ENCODE data around the gene GDF11. TPM values are rescaled to one million over a fixed set of nuclear protein-coding genes. Genes with fewer than 3 reads are reported as not detected.

The GDF11 gene
- total and polyA plus RNA-seq, 2 of the 4 experiments (the other 2 are of a cell fraction) = 2.7 to 12.9 TPM

GRCh38 chr12:55736076-55736475 is 6.8 kb upstream of the GDF11 start:
- ChIA-PET CTCF (interaction anchor here (1.1 kb wide), 1 partner anchor 293 kb away, joined by 3 read pairs; no protein-coding TSS in a partner anchor), POLR2A (ENCODE audit: unreplicated experiment) (no interaction called here)
- Histone ChIP-seq H3K4me2 (ENCODE audit: low read depth, low read length) (no peak overlapping the region), H3K27me3 (ENCODE audit: control insufficient read depth, insufficient read depth, low read length) (no peaks in the 10 kb centered on the region), H4K5ac (ENCODE audit: low read depth, low read length) (no peak overlapping the region), H2BK120ac (ENCODE audit: low read depth, low read length) (no peak overlapping the region), H2AFZ (replicated peaks; ENCODE audit: low read length, poor library complexity) (peak overlapping the region; percentile 21), H3K27ac (ENCODE audit: insufficient read depth, low read length) (no peak overlapping the region), H3K56ac (ENCODE audit: extremely low read depth, insufficient read depth, low read length) (no peak overlapping the region), H3K9ac (ENCODE audit: low read depth, low read length) (no peak overlapping the region), H2BK20ac (ENCODE audit: low read depth, low read length) (no peak overlapping the region), H4K91ac (ENCODE audit: insufficient read depth, low read depth, low read length) (no peak overlapping the region), H2BK5ac (ENCODE audit: low read depth, low read length, poor library complexity, severe bottlenecking) (no peak overlapping the region), H3K9me3 (ENCODE audit: control insufficient read depth, insufficient read depth, low read length) (no peaks in the 10 kb centered on the region), H3K4ac (ENCODE audit: low read depth, low read length) (no peak overlapping the region), H3K9me1 (ENCODE audit: insufficient read depth, low read length) (0 out of 2 replicates have a peak, but pooled peaks cover 3% of the 10 kb centered on the region), H3K79me1 (ENCODE audit: low read depth in 1 of 2, low read length in 2 of 2) (peaks cover 0 to 29% of the 10 kb centered on the region in 2 experiments; a peak in 2 of 4 replicates), H2BK15ac (ENCODE audit: low read depth, low read length) (no peak overlapping the region), H3K4me3 (ENCODE audit: insufficient read depth, low read depth, low read length) (no peak overlapping the region), H3K18ac (ENCODE audit: low read depth, low read length) (no peak overlapping the region), H4K8ac (ENCODE audit: low read depth in 2 of 2, low read length in 2 of 2) (no peak overlapping the region), H3K4me1 (ENCODE audit: control insufficient read depth, insufficient read depth, low read length) (peaks cover 6% of the 10 kb centered on the region), H3K36me3 (ENCODE audit: control insufficient read depth, insufficient read depth, low read length) (no peaks in the 10 kb centered on the region), H4K20me1 (ENCODE audit: insufficient read depth, low read length) (no peaks in the 10 kb centered on the region), H2AK5ac (ENCODE audit: low read depth, low read length) (no peak overlapping the region), H2AK9ac (replicated peaks; ENCODE audit: low read depth, low read length, poor library complexity) (no peak overlapping the region), H3K14ac (replicated peaks; ENCODE audit: low read depth, low read length) (no peak overlapping the region), H3K23ac (ENCODE audit: low read depth, low read length) (no peak overlapping the region)
- ATAC-seq (ENCODE audit: low read depth) (no peak), DNase-seq (no peak)
- dilution Hi-C loops (cut with HindIII; ENCODE audit: low sequenced_read_pairs, unreplicated experiment) = no loop called here
- 57% methylated on average over 1 of the region's 3 CpGs; no CpG with 5 or more reads in 1 of the 2 experiments for WGBS, 2 experiments (ENCODE audit: extremely low coverage in 2 of 2, insufficient read length in 1 of 2)
- BruUV-seq (replicated peaks) = no TSS peak
- in situ Hi-C loops (cut with MboI; ENCODE audit: low sequenced_read_pairs) = loop anchor here (5.0 kb wide), 1 partner anchor 206 kb away; no protein-coding TSS in a partner anchor
- intact Hi-C loops (cut with micrococcal nuclease) = loop anchor here (5.0 kb wide), 1 partner anchor 306 kb away; the partner anchor contains the start of gene RPS26
- TF ChIP-seq CTCF (conservative IDR thresholded peaks at IDR 0.05; ENCODE audit: low read depth, low read length) = no peak

Data from IMR-90 (cell line).